OCI-LY7 (cell line): ENCODE results near the gene PRKACG.

Experiments used
- CTCF ChIP-seq: fragments of 200-600 bp; sonication (generic); conservative IDR thresholded peaks from 2 replicates; pipeline ENCODE4 v1.5.1; 2014; ENCODE audit warnings: mild to moderate bottlenecking, antibody characterized with exemption, low read length, moderate library complexity, mixed read lengths
- EZH2phosphoT487 ChIP-seq: fragments of 200-600 bp; sonication (generic); IDR thresholded peaks from 2 replicates; pipeline ENCODE4 v1.6.1; 2018; ENCODE audit warnings: low read depth, borderline replicate concordance, mild to moderate bottlenecking, mixed run types, antibody characterized with exemption, low read length, moderate library complexity, mixed read lengths

GRCh38 chr9:68991457-68991856 lies 22.5 kb downstream of the PRKACG start:
- no peak for TF ChIP-seq CTCF
- TF ChIP-seq EZH2phosphoT487 = no peak
